SK-N-SH (cell line): ENCODE results near the gene TMEM117. TPM values are rescaled to one million over a fixed set of nuclear protein-coding genes. Genes with fewer than 3 reads are reported as not detected.

ENCODE experiments used
- CTCF ChIA-PET: fragments of 300-600, 350-600 bp; formaldehyde crosslinking; extraction: SDS; loops from one replicate; lab custom pipeline; 2021; lab: Yijun Ruan, JAX
- POLR2A ChIA-PET: fragments of 350-600 bp; sonication (Branson Sonifier 250); formaldehyde crosslinking; extraction: SDS; loops from one replicate; lab custom pipeline; 2020; ENCODE audit warnings: antibody characterized with exemption, inconsistent platforms; lab: Yijun Ruan, JAX
- DNase-seq: peaks from one replicate; pipeline ENCODE4 v3.0.0; 2012
- H2AFZ ChIP-seq: fragments of 200-600 bp; sonication (generic); 2 replicates; pipeline ENCODE4 v1.8.1; 2016; ENCODE audit warnings: antibody characterized with exemption, mild to moderate bottlenecking, low read depth
- H3F3A ChIP-seq: fragments of 200-600 bp; sonication (generic); replicated peaks from 2 replicates; pipeline ENCODE3; 2016; ENCODE audit warnings: antibody characterized with exemption, mild to moderate bottlenecking; ENCODE audit not compliant: insufficient read depth
- H3K27ac ChIP-seq, 2 experiments: fragments of 200-500 bp in 1 of 2; fragments of 200-600 bp in 1 of 2; sonication (Bioruptor generic) in 1 of 2; sonication (generic), shearing (Covaris generic) in 1 of 2; 2 replicates each; pipeline versions ENCODE4 v1.5.1 to v1.6.1; 2014 to 2016; ENCODE audit warnings: low read depth in 2 of 2, inconsistent platforms in 1 of 2, low read length in 1 of 2, mild to moderate bottlenecking in 1 of 2, mixed read lengths in 1 of 2
- H3K27me3 ChIP-seq: fragments of 200-600 bp; sonication (generic), shearing (Covaris generic); 2 replicates; pipeline ENCODE4 v1.6.1; 2016; ENCODE audit warnings: mixed run types; ENCODE audit not compliant: insufficient read depth
- H3K36me3 ChIP-seq, 2 experiments: fragments of 200-500 bp in 1 of 2; fragments of 200-600 bp in 1 of 2; sonication (Bioruptor generic) in 1 of 2; sonication (generic) in 1 of 2; replicated peaks in 1 of 2; 2 replicates each; pipeline versions ENCODE3 to v1.5.1; 2014 to 2016; ENCODE audit warnings: low read length in 1 of 2, mild to moderate bottlenecking in 1 of 2; ENCODE audit not compliant: insufficient read depth in 2 of 2, control insufficient read depth in 1 of 2
- H3K4me1 ChIP-seq, 2 experiments: fragments of 200-500 bp in 1 of 2; fragments of 200-600 bp in 1 of 2; sonication (Bioruptor generic) in 1 of 2; sonication (generic), shearing (Covaris generic) in 1 of 2; 2 replicates each; pipeline versions ENCODE4 v1.5.1 to v1.6.1; 2014 to 2016; ENCODE audit warnings: low read depth in 1 of 2, low read length in 1 of 2, mixed run types in 1 of 2; ENCODE audit not compliant: insufficient read depth in 2 of 2, control insufficient read depth in 1 of 2
- H3K4me2 ChIP-seq: fragments of 200-600 bp; sonication (generic), shearing (Covaris generic); 2 replicates; pipeline ENCODE4 v1.6.1; 2017; ENCODE audit warnings: mixed run types
- H3K4me3 ChIP-seq, 2 experiments: fragments of 200-500 bp in 1 of 2; fragments of 200-600 bp in 1 of 2; sonication (Bioruptor generic) in 1 of 2; sonication (generic), shearing (Covaris generic) in 1 of 2; 2 replicates each; pipeline versions ENCODE4 v1.5.1 to v1.8.1; 2014 to 2016; ENCODE audit warnings: low read depth in 2 of 2, inconsistent platforms in 1 of 2, low read length in 1 of 2, mild to moderate bottlenecking in 1 of 2, mixed read lengths in 1 of 2, moderate library complexity in 1 of 2
- H3K79me2 ChIP-seq: fragments of 200-600 bp; sonication (generic); 2 replicates; pipeline ENCODE4 v1.8.1; 2017; ENCODE audit warnings: mild to moderate bottlenecking; ENCODE audit not compliant: insufficient read depth
- H3K9ac ChIP-seq: fragments of 200-600 bp; sonication (generic); 2 replicates; pipeline ENCODE4 v1.6.1; 2017; ENCODE audit warnings: mixed run types
- H3K9me2 ChIP-seq: fragments of 200-600 bp; sonication (generic); 2 replicates; pipeline ENCODE4 v1.6.1; 2017; ENCODE audit warnings: mixed run types
- H3K9me3 ChIP-seq: fragments of 200-600 bp; sonication (generic); 2 replicates; pipeline ENCODE4 v1.6.1; 2017; ENCODE audit warnings: mixed run types, mild to moderate bottlenecking, moderate library complexity
- H4K20me1 ChIP-seq: fragments of 200-600 bp; sonication (generic); 2 replicates; pipeline ENCODE4 v1.6.1; 2017; ENCODE audit warnings: mild to moderate bottlenecking, mixed run types; ENCODE audit not compliant: insufficient read depth
- ELF1 ChIP-seq: IDR thresholded peaks from 2 replicates; pipeline ENCODE4 v1.4.0; 2012
- EP300 ChIP-seq, 2 experiments: IDR thresholded peaks; 2 replicates each; pipeline versions ENCODE4 v1.4.0 to v1.6.1; 2012; ENCODE audit warnings: borderline replicate concordance in 1 of 2, low read depth in 1 of 2, low read length in 1 of 2
- EZH2phosphoT487 ChIP-seq: fragments of 200-600 bp; sonication (generic); IDR thresholded peaks from 2 replicates; pipeline ENCODE4 v1.6.1; 2017; ENCODE audit warnings: low read depth, mixed run types, mild to moderate bottlenecking, antibody characterized with exemption, moderate library complexity, borderline replicate concordance
- FOSL2 ChIP-seq: IDR thresholded peaks from 2 replicates; pipeline ENCODE4 v1.4.0; 2012; ENCODE audit warnings: low read depth, mild to moderate bottlenecking, moderate library complexity, borderline replicate concordance
- FOXJ3 ChIP-seq: sonication (generic); formaldehyde crosslinking; IDR thresholded peaks from 2 replicates; pipeline ENCODE4 v1.5.1; 2020; ENCODE audit warnings: mild to moderate bottlenecking, missing genetic modification reagents
- GABPA ChIP-seq: IDR thresholded peaks from 2 replicates; pipeline ENCODE4 v1.4.0; 2012; ENCODE audit warnings: low read depth, mild to moderate bottlenecking
- GATA2 ChIP-seq: sonication (generic); formaldehyde crosslinking; IDR thresholded peaks from 2 replicates; pipeline ENCODE4 v1.5.0; 2020; ENCODE audit warnings: mild to moderate bottlenecking, missing genetic modification reagents
- MAX ChIP-seq: IDR thresholded peaks from 2 replicates; pipeline ENCODE4 v1.4.0; 2012; ENCODE audit warnings: low read depth
- MXI1 ChIP-seq: IDR thresholded peaks from 2 replicates; pipeline ENCODE4 v1.6.1; 2012; ENCODE audit warnings: mild to moderate bottlenecking, low read depth, low read length, improper control_type of control experiment
- NFIC ChIP-seq: IDR thresholded peaks from 2 replicates; pipeline ENCODE4 v1.4.0; 2012; ENCODE audit warnings: borderline replicate concordance
- NRF1 ChIP-seq: IDR thresholded peaks from 2 replicates; pipeline ENCODE4 v1.6.1; 2012; ENCODE audit warnings: low read depth, mild to moderate bottlenecking, low read length
- PBX3 ChIP-seq: IDR thresholded peaks from 2 replicates; pipeline ENCODE4; 2012
- RAD21 ChIP-seq: IDR thresholded peaks from 2 replicates; pipeline ENCODE4 v1.6.1; 2012; ENCODE audit warnings: mild to moderate bottlenecking, low read length
- RFX5 ChIP-seq: IDR thresholded peaks from 2 replicates; pipeline ENCODE4 v1.6.1; 2012; ENCODE audit warnings: mild to moderate bottlenecking, improper control_type of control experiment, low read length
- RXRA ChIP-seq: IDR thresholded peaks from 2 replicates; pipeline ENCODE4 v1.4.0; 2012; ENCODE audit warnings: low read depth, mild to moderate bottlenecking, borderline replicate concordance
- SIN3A ChIP-seq: IDR thresholded peaks from 2 replicates; pipeline ENCODE4 v1.6.1; 2012; ENCODE audit warnings: low read depth, mild to moderate bottlenecking, low read length, moderate library complexity, borderline replicate concordance
- SMC3 ChIP-seq: IDR thresholded peaks from 2 replicates; pipeline ENCODE4 v1.6.1; 2012; ENCODE audit warnings: low read depth, low read length, improper control_type of control experiment
- WGBS: methylation state at CpG from one replicate; pipeline ENCODE4 v1.1.6; 2017; ENCODE audit warnings: low lambda C conversion rate; 5-methylcytosine and 5-hydroxymethylcytosine counted together
- polyA plus RNA-seq, 3 experiments: library from polyadenylated mRNA; depleted of rRNA; stranded (reverse); fragments of >200 nt; gene quantifications; 2 replicates each; pipeline ENCODE4 v1.2.3, GENCODE V29; 2012
- TF ChIP-seq, protein P1 (sequence below): IDR thresholded peaks from 2 replicates; pipeline ENCODE4 v1.4.0; 2012; ENCODE audit warnings: low read depth, borderline replicate concordance

TMEM117 gene
- polyA plus RNA-seq, 1 of the 3 experiments (the other 2 are of a cell fraction) = 0.81 TPM

DNA sequence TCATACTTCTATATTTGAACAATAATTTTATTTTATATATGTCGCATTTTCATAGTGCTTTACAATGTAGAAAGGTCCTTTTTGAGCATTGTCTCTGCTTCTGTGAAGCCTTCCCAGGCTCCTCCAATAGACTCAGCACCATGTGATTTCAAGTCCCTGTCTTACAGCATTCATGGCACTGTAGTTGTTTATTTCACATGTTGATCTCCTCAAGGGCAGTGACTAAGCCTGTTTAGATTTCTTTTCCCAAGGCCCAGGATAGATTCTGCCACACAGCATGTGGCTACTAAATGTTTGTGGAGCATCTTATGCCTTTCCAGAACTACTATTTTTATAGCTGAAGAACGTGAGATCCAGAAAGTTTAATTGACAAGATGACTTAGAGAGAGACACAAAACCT, 391.7 kb downstream of the TMEM117 start:
- H2AFZ ChIP-seq = no peak overlapping the region
- TF ChIP-seq PBX3 (no peak), NFIC (no peak), FOXJ3 (CRISPR knock-in tag) (no peak)

DNA sequence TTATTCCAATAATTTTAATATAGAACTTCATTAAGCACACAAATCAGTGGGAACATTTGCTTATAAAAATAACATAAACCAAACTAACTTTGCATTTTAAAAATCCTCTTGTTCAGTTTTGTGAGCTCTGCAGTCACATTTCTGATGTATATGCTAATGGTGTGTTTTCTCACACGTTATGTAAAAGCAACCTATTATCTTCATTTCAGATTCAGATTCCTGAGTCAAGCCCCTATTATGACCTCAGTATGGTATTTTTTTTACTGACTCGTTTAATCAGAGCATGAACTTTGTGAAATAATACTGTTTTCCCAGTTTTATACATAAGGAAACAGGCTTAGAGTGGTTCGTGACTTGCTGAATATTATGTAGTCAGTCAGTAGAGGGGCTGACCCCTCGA, 394.0 kb downstream of the TMEM117 start:
- WGBS = 35% methylated on average over 4 of the region's 4 CpGs
- CTCF ChIA-PET = no interaction called here
- no peaks in the 10 kb centered on the region for H3F3A ChIP-seq

More for the DNA sequence above, 391.7 kb downstream of the TMEM117 start:
- POLR2A ChIA-PET = no interaction called here
- 27% methylated on average over 2 of the region's 2 CpGs for WGBS
- no peak overlapping the region for H3K4me2 ChIP-seq
- no peaks in the 10 kb centered on the region for H3K27me3 ChIP-seq
- H3K27ac ChIP-seq = no peak overlapping the region
- H3K4me3 ChIP-seq = no peak overlapping the region
- H3K79me2 ChIP-seq = no peaks in the 10 kb centered on the region
- H3K9me2 ChIP-seq = no peaks in the 10 kb centered on the region
- no peak for DNase-seq
- no peaks in the 10 kb centered on the region for H4K20me1 ChIP-seq
- H3K9me3 ChIP-seq = no peaks in the 10 kb centered on the region
- H3K4me1 ChIP-seq = no peaks in the 10 kb centered on the region; a peak in 1 of 4 replicates
- H3F3A ChIP-seq = no peaks in the 10 kb centered on the region
- no peak overlapping the region for H3K9ac ChIP-seq
- CTCF ChIA-PET = no interaction called here
- no peaks in the 10 kb centered on the region for H3K36me3 ChIP-seq

More for the DNA sequence above, 394.0 kb downstream of the TMEM117 start:
- TF ChIP-seq EZH2phosphoT487 (no peak), SMC3 (no peak), FOSL2 (no peak), SIN3A (no peak), ELF1 (no peak), NRF1 (no peak), RXRA (no peak), MXI1 (no peak), GABPA (no peak), MAX (no peak), EP300 (IDR thresholded peaks at IDR 0.05; ENCODE audit: borderline replicate concordance in 1 of 2, low read depth in 1 of 2, low read length in 1 of 2) (no peak), NFIC (no peak), GATA2 (CRISPR knock-in tag) (no peak), RFX5 (no peak), RAD21 (no peak)
- TF ChIP-seq, protein P1, sequence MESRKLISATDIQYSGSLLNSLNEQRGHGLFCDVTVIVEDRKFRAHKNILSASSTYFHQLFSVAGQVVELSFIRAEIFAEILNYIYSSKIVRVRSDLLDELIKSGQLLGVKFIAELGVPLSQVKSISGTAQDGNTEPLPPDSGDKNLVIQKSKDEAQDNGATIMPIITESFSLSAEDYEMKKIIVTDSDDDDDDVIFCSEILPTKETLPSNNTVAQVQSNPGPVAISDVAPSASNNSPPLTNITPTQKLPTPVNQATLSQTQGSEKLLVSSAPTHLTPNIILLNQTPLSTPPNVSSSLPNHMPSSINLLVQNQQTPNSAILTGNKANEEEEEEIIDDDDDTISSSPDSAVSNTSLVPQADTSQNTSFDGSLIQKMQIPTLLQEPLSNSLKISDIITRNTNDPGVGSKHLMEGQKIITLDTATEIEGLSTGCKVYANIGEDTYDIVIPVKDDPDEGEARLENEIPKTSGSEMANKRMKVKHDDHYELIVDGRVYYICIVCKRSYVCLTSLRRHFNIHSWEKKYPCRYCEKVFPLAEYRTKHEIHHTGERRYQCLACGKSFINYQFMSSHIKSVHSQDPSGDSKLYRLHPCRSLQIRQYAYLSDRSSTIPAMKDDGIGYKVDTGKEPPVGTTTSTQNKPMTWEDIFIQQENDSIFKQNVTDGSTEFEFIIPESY = no peak
- TF ChIP-seq, all 33 proteins: peak for 0
- H3K27me3 ChIP-seq = no peaks in the 10 kb centered on the region
- H3K4me3 ChIP-seq = no peak overlapping the region
- no peaks in the 10 kb centered on the region for H3K4me1 ChIP-seq
- H3K36me3 ChIP-seq = no peaks in the 10 kb centered on the region
- H3K9me2 ChIP-seq = no peaks in the 10 kb centered on the region
- H2AFZ ChIP-seq = no peak overlapping the region
- H3K27ac ChIP-seq = no peak overlapping the region
- DNase-seq = no peak
- POLR2A ChIA-PET = no interaction called here
- no peaks in the 10 kb centered on the region for H3K9me3 ChIP-seq
- H4K20me1 ChIP-seq = no peaks in the 10 kb centered on the region
- H3K9ac ChIP-seq = no peak overlapping the region
- no peak overlapping the region for H3K4me2 ChIP-seq
- no peaks in the 10 kb centered on the region; the same call in 1 of the 2 replicates for H3K79me2 ChIP-seq
